K562 (cell line): ENCODE results near the gene SELENOT. TPM values are rescaled to one million over a fixed set of nuclear protein-coding genes. Genes with fewer than 3 reads are reported as not detected.

Experiments
- BDP1 ChIP-seq: IDR thresholded peaks from 3 replicates; pipeline ENCODE4 v1.6.1; 2011; ENCODE audit not compliant: insufficient read length, insufficient read depth
- DDX20 ChIP-seq: fragments of 450-650 bp; IDR thresholded peaks from 2 replicates; pipeline ENCODE4 v1.6.1; 2016; ENCODE audit warnings: missing genetic modification characterization, low read depth, mild to moderate bottlenecking, missing compliant biosample characterization, moderate library complexity
- L3MBTL2 ChIP-seq: fragments of 450-650 bp; IDR thresholded peaks from 2 replicates; pipeline ENCODE4 v1.6.1; 2016; ENCODE audit warnings: mild to moderate bottlenecking, moderate library complexity
- MAFG ChIP-seq: fragments of 450-650 bp; conservative IDR thresholded peaks from 2 replicates; pipeline ENCODE4 v1.6.1; 2016; ENCODE audit warnings: missing genetic modification characterization, missing compliant biosample characterization
- MEIS2 ChIP-seq: fragments of 450-650 bp; IDR thresholded peaks from 2 replicates; pipeline ENCODE4 v1.6.1; 2014; ENCODE audit warnings: mild to moderate bottlenecking; ENCODE audit not compliant: partially characterized antibody
- NEUROD1 ChIP-seq: fragments of 150-350 bp; IDR thresholded peaks from 2 replicates; pipeline ENCODE4 v1.6.1; 2014; ENCODE audit warnings: borderline replicate concordance, low read length, low read depth; ENCODE audit not compliant: partially characterized antibody
- PTRF ChIP-seq: fragments of 450-650 bp; IDR thresholded peaks from 2 replicates; pipeline ENCODE4 v1.6.1; 2016; ENCODE audit warnings: mild to moderate bottlenecking, missing genetic modification characterization, missing compliant biosample characterization
- TCFL5 ChIP-seq: fragments of 250-450 bp; sonication (Bioruptor Pico); conservative IDR thresholded peaks from 2 replicates; pipeline ENCODE4 v1.6.1; 2021; ENCODE audit warnings: mild to moderate bottlenecking, moderate library complexity, matching md5 sums
- ZNF316 ChIP-seq: fragments of 450-650 bp; IDR thresholded peaks from 2 replicates; pipeline ENCODE4 v1.6.1; 2016
- ZNF584 ChIP-seq: fragments of 200-800 bp; sonication (Bioruptor generic); IDR thresholded peaks from 2 replicates; pipeline ENCODE4 v1.6.1; 2016; ENCODE audit warnings: low read depth, mild to moderate bottlenecking, missing genetic modification characterization, missing compliant biosample characterization
- polyA plus RNA-seq, 8 experiments: library from polyadenylated mRNA; depleted of rRNA in 4 of 8; stranded (reverse) in 5 of 8; unstranded in 3 of 8; fragments of >200 nt; fragmentation: Nextera tagmentation in 2 of 8; fragmentation: Illumina TruSeq in 1 of 8; extraction: Ambion mirVana in 2 of 8; extraction: Trizol in 1 of 8; gene quantifications; 2 replicates each; pipeline versions ENCODE4 v1.2.1 to v1.2.3, GENCODE V29; 2011 to 2014; ENCODE audit warnings: inconsistent platforms in 1 of 8, missing spikeins in 1 of 8
- total RNA-seq, 7 experiments: library from RNA; depleted of rRNA in 6 of 7; stranded (reverse); fragments of >200 nt in 6 of 7; fragmentation: Illumina TruSeq in 2 of 7; extraction: Trizol in 2 of 7; gene quantifications; 2 replicates each; pipeline versions ENCODE4 v1.2.1 to v1.2.3, GENCODE V29; 2011 to 2021; ENCODE audit warnings: low replicate concordance in 1 of 7
- TF ChIP-seq, protein P1 (sequence below), 2 experiments: fragments of 150-350 bp in 1 of 2; IDR thresholded peaks; 2 replicates each; pipeline ENCODE4 v1.6.1; 2012 to 2016; ENCODE audit warnings: low read depth in 2 of 2, low read length in 2 of 2, mild to moderate bottlenecking in 1 of 2, moderate library complexity in 1 of 2

SELENOT gene
- total and polyA plus RNA-seq, 9 of the 15 experiments (the other 6 are each of a cell fraction or from before 2014, with no cell fraction given), result 33.0 to 411 (median 91.9) TPM

DNA sequence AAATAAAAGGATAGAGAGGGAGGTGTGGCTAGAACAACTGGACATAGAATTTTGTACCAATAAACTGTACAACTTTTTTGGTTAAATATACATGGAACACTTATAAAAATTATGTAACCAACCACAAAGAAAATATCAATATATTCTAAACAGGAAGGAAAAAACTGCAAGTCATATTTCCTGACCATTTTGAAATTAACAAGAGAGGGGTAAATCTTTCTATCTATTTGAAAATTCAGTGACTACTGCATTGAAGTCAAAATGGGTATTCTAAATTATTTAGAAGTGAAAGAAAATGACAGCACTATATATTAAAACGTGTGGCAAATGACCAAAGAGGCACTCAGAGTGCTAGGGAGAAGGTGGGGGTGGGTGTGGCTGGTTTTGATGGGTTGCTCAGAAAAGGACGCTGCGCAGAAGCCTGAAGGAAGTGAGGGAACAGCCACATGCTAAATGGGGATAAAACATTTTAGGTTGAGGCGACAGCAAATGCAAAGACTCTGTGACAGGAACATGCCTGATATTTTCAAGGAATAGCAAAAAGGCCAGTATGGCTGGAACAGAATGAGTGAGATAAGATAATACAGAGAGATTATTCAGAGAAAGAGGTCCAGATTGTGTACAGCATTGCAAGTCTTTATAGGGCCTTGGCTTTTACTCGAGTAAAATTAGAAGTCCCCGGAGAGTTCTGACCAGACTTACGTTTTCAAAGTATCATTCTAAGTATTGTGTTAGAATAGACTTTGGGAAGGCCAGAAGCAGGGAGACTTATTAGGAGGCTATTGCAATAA is 59.5 kb downstream of the SELENOT start (continued):
- TF ChIP-seq, protein P1, sequence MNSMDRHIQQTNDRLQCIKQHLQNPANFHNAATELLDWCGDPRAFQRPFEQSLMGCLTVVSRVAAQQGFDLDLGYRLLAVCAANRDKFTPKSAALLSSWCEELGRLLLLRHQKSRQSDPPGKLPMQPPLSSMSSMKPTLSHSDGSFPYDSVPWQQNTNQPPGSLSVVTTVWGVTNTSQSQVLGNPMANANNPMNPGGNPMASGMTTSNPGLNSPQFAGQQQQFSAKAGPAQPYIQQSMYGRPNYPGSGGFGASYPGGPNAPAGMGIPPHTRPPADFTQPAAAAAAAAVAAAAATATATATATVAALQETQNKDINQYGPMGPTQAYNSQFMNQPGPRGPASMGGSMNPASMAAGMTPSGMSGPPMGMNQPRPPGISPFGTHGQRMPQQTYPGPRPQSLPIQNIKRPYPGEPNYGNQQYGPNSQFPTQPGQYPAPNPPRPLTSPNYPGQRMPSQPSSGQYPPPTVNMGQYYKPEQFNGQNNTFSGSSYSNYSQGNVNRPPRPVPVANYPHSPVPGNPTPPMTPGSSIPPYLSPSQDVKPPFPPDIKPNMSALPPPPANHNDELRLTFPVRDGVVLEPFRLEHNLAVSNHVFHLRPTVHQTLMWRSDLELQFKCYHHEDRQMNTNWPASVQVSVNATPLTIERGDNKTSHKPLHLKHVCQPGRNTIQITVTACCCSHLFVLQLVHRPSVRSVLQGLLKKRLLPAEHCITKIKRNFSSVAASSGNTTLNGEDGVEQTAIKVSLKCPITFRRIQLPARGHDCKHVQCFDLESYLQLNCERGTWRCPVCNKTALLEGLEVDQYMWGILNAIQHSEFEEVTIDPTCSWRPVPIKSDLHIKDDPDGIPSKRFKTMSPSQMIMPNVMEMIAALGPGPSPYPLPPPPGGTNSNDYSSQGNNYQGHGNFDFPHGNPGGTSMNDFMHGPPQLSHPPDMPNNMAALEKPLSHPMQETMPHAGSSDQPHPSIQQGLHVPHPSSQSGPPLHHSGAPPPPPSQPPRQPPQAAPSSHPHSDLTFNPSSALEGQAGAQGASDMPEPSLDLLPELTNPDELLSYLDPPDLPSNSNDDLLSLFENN (IDR thresholded peaks at IDR 0.05; ENCODE audit: low read depth in 2 of 2, low read length in 2 of 2), result no peak
- TF ChIP-seq L3MBTL2 (peak; percentile 54), PTRF (tag) (no peak), DDX20 (no peak), MEIS2 (peak; percentile 4), BDP1 (no peak), NEUROD1 (no peak), ZNF316 (peak; percentile 76), TCFL5 (CRISPR knock-in tag) (no peak), MAFG (tag) (peak; percentile 64), ZNF584 (CRISPR knock-in tag) (no peak)
